C4-2B (cell line): ENCODE data around the gene NRAS.

Experiments
- ZFX ChIP-seq: fragments of 450-650 bp; IDR thresholded peaks from 2 replicates; pipeline ENCODE4 v1.6.1; 2017
- TF ChIP-seq, protein P1 (sequence below): fragments of 450-650 bp; conservative IDR thresholded peaks from 2 replicates; pipeline ENCODE4 v1.5.1; 2017; ENCODE audit warnings: mild to moderate bottlenecking

DNA sequence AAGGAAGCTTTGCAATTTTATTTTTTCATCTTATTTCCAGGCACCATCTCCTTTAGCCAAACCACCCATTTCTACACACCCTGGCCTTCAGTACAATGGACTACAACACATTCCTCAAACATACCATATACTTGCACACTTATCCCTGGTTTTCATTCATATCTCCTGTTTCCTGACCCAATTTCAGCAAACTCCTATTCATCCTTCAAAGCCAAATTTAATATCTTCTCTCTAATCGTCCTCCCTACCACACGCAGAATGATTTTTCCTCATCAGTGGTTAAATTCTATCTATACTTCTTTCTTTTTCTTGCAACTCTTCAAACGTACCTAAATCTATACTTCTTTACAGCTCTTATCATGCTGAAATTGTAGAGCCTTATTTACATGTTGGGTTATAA, 49.6 kb downstream of the NRAS start:
- TF ChIP-seq, protein P1, sequence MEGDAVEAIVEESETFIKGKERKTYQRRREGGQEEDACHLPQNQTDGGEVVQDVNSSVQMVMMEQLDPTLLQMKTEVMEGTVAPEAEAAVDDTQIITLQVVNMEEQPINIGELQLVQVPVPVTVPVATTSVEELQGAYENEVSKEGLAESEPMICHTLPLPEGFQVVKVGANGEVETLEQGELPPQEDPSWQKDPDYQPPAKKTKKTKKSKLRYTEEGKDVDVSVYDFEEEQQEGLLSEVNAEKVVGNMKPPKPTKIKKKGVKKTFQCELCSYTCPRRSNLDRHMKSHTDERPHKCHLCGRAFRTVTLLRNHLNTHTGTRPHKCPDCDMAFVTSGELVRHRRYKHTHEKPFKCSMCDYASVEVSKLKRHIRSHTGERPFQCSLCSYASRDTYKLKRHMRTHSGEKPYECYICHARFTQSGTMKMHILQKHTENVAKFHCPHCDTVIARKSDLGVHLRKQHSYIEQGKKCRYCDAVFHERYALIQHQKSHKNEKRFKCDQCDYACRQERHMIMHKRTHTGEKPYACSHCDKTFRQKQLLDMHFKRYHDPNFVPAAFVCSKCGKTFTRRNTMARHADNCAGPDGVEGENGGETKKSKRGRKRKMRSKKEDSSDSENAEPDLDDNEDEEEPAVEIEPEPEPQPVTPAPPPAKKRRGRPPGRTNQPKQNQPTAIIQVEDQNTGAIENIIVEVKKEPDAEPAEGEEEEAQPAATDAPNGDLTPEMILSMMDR, result no peak
- no peak for TF ChIP-seq ZFX
